ENCODE results near the gene ADAMTS18.

Gene ADAMTS18

DNA sequence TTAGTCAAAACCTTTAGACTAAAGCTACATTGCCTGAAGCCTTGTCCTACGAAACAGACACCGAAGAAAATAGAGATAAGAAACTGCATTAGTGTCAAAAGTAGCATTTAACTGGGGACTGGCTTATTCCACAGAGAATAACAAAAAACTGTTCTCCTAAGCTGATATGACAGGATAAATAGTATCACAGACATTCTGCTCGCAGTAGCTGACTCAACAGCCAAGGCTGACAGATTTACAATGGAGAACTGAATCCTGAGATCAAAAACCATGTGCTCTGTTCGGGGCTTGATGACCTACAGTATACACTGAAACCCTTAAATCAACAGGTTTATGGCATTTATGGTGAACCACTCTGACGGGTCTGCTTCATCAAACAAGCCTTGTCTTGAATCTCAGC lies 25.5 kb downstream of the ADAMTS18 start (continued):
- TF ChIP-seq ZNF184 (tag by site-specific recombination; IDR thresholded peaks at IDR 0.05) (no peak), ZFP3 (tag by site-specific recombination; IDR thresholded peaks at IDR 0.05; ENCODE audit: low read depth) (no peak), ZNF843 (tag by site-specific recombination; IDR thresholded peaks at IDR 0.05) (peak; percentile 100), ZNF549 (tag by site-specific recombination; IDR thresholded peaks at IDR 0.05) (no peak), TCF7L2 (IDR thresholded peaks at IDR 0.05; ENCODE audit: borderline replicate concordance, low read depth, low read length) (peak; percentile 99), ZNF248 (tag by site-specific recombination; IDR thresholded peaks at IDR 0.05) (no peak), ZNF654 (tag by site-specific recombination; IDR thresholded peaks at IDR 0.05; ENCODE audit: low read depth) (no peak), ZNF146 (tag by site-specific recombination; IDR thresholded peaks at IDR 0.05) (no peak), ZNF580 (tag by site-specific recombination; IDR thresholded peaks at IDR 0.05) (peak; percentile 97), ZNF214 (tag by site-specific recombination; IDR thresholded peaks at IDR 0.05; ENCODE audit: borderline replicate concordance) (no peak), ZNF514 (tag by site-specific recombination; IDR thresholded peaks at IDR 0.05) (no peak), ZNF518A (tag by site-specific recombination; conservative IDR thresholded peaks at IDR 0.05; ENCODE audit: low read depth) (peak; percentile 42; the same call in 1 of the 2 replicates), ZNF423 (tag by site-specific recombination; IDR thresholded peaks at IDR 0.05) (no peak), ZNF610 (tag by site-specific recombination; IDR thresholded peaks at IDR 0.05; ENCODE audit: borderline replicate concordance) (peak; percentile 69; the same call in 1 of the 2 replicates), ZNF426 (tag by site-specific recombination; IDR thresholded peaks at IDR 0.05) (no peak), ZNF114 (tag by site-specific recombination; IDR thresholded peaks at IDR 0.05) (no peak), ZNF350 (tag by site-specific recombination; IDR thresholded peaks at IDR 0.05) (no peak), ZNF701 (tag by site-specific recombination; IDR thresholded peaks at IDR 0.05) (no peak)
- TF ChIP-seq, protein P1, sequence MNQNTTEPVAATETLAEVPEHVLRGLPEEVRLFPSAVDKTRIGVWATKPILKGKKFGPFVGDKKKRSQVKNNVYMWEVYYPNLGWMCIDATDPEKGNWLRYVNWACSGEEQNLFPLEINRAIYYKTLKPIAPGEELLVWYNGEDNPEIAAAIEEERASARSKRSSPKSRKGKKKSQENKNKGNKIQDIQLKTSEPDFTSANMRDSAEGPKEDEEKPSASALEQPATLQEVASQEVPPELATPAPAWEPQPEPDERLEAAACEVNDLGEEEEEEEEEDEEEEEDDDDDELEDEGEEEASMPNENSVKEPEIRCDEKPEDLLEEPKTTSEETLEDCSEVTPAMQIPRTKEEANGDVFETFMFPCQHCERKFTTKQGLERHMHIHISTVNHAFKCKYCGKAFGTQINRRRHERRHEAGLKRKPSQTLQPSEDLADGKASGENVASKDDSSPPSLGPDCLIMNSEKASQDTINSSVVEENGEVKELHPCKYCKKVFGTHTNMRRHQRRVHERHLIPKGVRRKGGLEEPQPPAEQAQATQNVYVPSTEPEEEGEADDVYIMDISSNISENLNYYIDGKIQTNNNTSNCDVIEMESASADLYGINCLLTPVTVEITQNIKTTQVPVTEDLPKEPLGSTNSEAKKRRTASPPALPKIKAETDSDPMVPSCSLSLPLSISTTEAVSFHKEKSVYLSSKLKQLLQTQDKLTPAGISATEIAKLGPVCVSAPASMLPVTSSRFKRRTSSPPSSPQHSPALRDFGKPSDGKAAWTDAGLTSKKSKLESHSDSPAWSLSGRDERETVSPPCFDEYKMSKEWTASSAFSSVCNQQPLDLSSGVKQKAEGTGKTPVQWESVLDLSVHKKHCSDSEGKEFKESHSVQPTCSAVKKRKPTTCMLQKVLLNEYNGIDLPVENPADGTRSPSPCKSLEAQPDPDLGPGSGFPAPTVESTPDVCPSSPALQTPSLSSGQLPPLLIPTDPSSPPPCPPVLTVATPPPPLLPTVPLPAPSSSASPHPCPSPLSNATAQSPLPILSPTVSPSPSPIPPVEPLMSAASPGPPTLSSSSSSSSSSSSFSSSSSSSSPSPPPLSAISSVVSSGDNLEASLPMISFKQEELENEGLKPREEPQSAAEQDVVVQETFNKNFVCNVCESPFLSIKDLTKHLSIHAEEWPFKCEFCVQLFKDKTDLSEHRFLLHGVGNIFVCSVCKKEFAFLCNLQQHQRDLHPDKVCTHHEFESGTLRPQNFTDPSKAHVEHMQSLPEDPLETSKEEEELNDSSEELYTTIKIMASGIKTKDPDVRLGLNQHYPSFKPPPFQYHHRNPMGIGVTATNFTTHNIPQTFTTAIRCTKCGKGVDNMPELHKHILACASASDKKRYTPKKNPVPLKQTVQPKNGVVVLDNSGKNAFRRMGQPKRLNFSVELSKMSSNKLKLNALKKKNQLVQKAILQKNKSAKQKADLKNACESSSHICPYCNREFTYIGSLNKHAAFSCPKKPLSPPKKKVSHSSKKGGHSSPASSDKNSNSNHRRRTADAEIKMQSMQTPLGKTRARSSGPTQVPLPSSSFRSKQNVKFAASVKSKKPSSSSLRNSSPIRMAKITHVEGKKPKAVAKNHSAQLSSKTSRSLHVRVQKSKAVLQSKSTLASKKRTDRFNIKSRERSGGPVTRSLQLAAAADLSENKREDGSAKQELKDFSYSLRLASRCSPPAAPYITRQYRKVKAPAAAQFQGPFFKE (tag by site-specific recombination; IDR thresholded peaks at IDR 0.05; ENCODE audit: borderline replicate concordance): no peak
- TF ChIP-seq, protein P2, sequence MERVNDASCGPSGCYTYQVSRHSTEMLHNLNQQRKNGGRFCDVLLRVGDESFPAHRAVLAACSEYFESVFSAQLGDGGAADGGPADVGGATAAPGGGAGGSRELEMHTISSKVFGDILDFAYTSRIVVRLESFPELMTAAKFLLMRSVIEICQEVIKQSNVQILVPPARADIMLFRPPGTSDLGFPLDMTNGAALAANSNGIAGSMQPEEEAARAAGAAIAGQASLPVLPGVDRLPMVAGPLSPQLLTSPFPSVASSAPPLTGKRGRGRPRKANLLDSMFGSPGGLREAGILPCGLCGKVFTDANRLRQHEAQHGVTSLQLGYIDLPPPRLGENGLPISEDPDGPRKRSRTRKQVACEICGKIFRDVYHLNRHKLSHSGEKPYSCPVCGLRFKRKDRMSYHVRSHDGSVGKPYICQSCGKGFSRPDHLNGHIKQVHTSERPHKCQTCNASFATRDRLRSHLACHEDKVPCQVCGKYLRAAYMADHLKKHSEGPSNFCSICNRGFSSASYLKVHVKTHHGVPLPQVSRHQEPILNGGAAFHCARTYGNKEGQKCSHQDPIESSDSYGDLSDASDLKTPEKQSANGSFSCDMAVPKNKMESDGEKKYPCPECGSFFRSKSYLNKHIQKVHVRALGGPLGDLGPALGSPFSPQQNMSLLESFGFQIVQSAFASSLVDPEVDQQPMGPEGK (tag by site-specific recombination; IDR thresholded peaks at IDR 0.05): peak; percentile 38; the same call in 1 of the 2 replicates
- TF ChIP-seq, protein P3, sequence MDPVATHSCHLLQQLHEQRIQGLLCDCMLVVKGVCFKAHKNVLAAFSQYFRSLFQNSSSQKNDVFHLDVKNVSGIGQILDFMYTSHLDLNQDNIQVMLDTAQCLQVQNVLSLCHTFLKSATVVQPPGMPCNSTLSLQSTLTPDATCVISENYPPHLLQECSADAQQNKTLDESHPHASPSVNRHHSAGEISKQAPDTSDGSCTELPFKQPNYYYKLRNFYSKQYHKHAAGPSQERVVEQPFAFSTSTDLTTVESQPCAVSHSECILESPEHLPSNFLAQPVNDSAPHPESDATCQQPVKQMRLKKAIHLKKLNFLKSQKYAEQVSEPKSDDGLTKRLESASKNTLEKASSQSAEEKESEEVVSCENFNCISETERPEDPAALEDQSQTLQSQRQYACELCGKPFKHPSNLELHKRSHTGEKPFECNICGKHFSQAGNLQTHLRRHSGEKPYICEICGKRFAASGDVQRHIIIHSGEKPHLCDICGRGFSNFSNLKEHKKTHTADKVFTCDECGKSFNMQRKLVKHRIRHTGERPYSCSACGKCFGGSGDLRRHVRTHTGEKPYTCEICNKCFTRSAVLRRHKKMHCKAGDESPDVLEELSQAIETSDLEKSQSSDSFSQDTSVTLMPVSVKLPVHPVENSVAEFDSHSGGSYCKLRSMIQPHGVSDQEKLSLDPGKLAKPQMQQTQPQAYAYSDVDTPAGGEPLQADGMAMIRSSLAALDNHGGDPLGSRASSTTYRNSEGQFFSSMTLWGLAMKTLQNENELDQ (tag by site-specific recombination; IDR thresholded peaks at IDR 0.05; ENCODE audit: low read depth): no peak
- TF ChIP-seq, protein P4, sequence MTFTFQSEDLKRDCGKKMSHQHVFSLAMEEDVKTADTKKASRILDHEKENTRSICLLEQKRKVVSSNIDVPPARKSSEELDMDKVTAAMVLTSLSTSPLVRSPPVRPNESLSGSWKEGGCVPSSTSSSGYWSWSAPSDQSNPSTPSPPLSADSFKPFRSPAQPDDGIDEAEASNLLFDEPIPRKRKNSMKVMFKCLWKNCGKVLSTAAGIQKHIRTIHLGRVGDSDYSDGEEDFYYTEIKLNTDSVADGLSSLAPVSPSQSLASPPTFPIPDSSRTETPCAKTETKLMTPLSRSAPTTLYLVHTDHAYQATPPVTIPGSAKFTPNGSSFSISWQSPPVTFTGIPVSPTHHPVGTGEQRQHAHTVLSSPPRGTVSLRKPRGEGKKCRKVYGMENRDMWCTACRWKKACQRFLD (tag by site-specific recombination; IDR thresholded peaks at IDR 0.05): no peak

Data from HEK293 (cell line).